HCT116 (cell line): ENCODE data around the gene RHBDF1. TPM values are rescaled to one million over a fixed set of nuclear protein-coding genes. Genes with fewer than 3 reads are reported as not detected.

Experiments used
- ATAC-seq: fragments of 200-7000 bp; cut with Tn5 transposase; 2 replicates; pipeline ENCODE4 v1.9.1; 2020; ENCODE audit warnings: mild to moderate bottlenecking, moderate library complexity
- BruUV-seq: library from RNA; stranded (reverse); fragments of 400-500 nt; replicated peaks from 2 replicates; lab custom pipeline; 2021; lab: Mats Ljungman, UMichigan
- CTCF ChIA-PET: fragments of 300-600 bp; sonication (Branson Sonifier 250); formaldehyde crosslinking; loops from one replicate; lab custom pipeline; 2021; ENCODE audit warnings: antibody characterized with exemption; lab: Charles Lee
- POLR2A ChIA-PET: fragments of 300-600, 350-600 bp; sonication (Branson Sonifier 250); formaldehyde crosslinking; loops from one replicate; lab custom pipeline; 2021; ENCODE audit warnings: antibody characterized with exemption; lab: Charles Lee
- RAD21 ChIA-PET, 2 experiments: fragments of 300-600 bp; sonication (Branson Sonifier 250); formaldehyde crosslinking; loops; one replicate each; lab custom pipeline; 2023; ENCODE audit warnings: low total read pairs in 2 of 2; ENCODE audit not compliant: uncharacterized antibody in 2 of 2, unreplicated experiment in 2 of 2, low non-redundant PET in 1 of 2; lab: Charles Lee
- DNase-seq: peaks from one replicate; pipeline ENCODE4 v3.0.0-alpha.2; 2010; ENCODE audit warnings: low read depth, low spot score
- H2AFZ ChIP-seq: fragments of 200-600 bp; shearing (Covaris generic), sonication (generic); 2 replicates; pipeline ENCODE4 v1.6.1; 2017; ENCODE audit warnings: low read depth, mixed run types, mixed read lengths, antibody characterized with exemption, low read length; ENCODE audit not compliant: poor library complexity, severe bottlenecking
- H3K27ac ChIP-seq: 2 replicates; pipeline ENCODE4 v1.5.1; 2012; ENCODE audit warnings: low read depth, low read length
- H3K27me3 ChIP-seq: fragments of 200-600 bp; sonication (generic); 2 replicates; pipeline ENCODE4 v1.6.1; 2016; ENCODE audit warnings: mixed run types, low read length, mixed read lengths; ENCODE audit not compliant: insufficient read depth
- H3K36me3 ChIP-seq, 2 experiments: fragments of 200-500 bp in 1 of 2; fragments of 200-600 bp in 1 of 2; sonication (Bioruptor generic) in 1 of 2; sonication (generic) in 1 of 2; 2 replicates each; pipeline versions ENCODE4 v1.5.1 to v1.6.1; 2014 to 2016; ENCODE audit warnings: low read length in 2 of 2, inconsistent platforms in 1 of 2, mixed read lengths in 1 of 2, mixed run types in 1 of 2; ENCODE audit not compliant: insufficient read depth in 2 of 2, control insufficient read depth in 1 of 2
- H3K4me1 ChIP-seq, 2 experiments: fragments of 200-600 bp in 1 of 2; sonication (generic) in 1 of 2; 2 replicates each; pipeline versions ENCODE4 v1.5.1 to v1.6.1; 2012 to 2017; ENCODE audit warnings: low read length in 2 of 2, inconsistent platforms in 1 of 2, mild to moderate bottlenecking in 1 of 2, mixed read lengths in 1 of 2, mixed run types in 1 of 2, moderate library complexity in 1 of 2; ENCODE audit not compliant: insufficient read depth in 2 of 2, control insufficient read depth in 1 of 2
- H3K4me2 ChIP-seq: fragments of 200-600 bp; sonication (generic); 2 replicates; pipeline ENCODE4 v1.6.1; 2017; ENCODE audit warnings: mixed run types, low read length, mixed read lengths
- H3K4me3 ChIP-seq, 2 experiments: fragments of 200-600 bp in 1 of 2; sonication (generic) in 1 of 2; replicated peaks in 1 of 2; 2 replicates each; pipeline ENCODE4 v1.5.1; 2011 to 2016; ENCODE audit warnings: low read length in 2 of 2, control low read depth in 1 of 2, low read depth in 1 of 2, mild to moderate bottlenecking in 1 of 2, mixed read lengths in 1 of 2, mixed run types in 1 of 2
- H3K79me2 ChIP-seq: fragments of 200-600 bp; sonication (generic); 2 replicates; pipeline ENCODE4 v1.6.1; 2017; ENCODE audit warnings: mild to moderate bottlenecking, mixed run types, low read length, moderate library complexity, mixed read lengths; ENCODE audit not compliant: insufficient read depth
- H3K9ac ChIP-seq: fragments of 200-600 bp; sonication (generic); 2 replicates; pipeline ENCODE4 v1.6.1; 2016; ENCODE audit warnings: low read length, mixed read lengths
- H3K9me2 ChIP-seq: fragments of 200-600 bp; sonication (generic), shearing (Covaris generic); 2 replicates; pipeline ENCODE4 v1.6.1; 2017; ENCODE audit warnings: mixed run types, mild to moderate bottlenecking, moderate library complexity; ENCODE audit not compliant: insufficient read depth
- H3K9me3 ChIP-seq, 2 experiments: fragments of 200-500 bp in 1 of 2; fragments of 200-600 bp in 1 of 2; sonication (Bioruptor generic) in 1 of 2; sonication (generic) in 1 of 2; 2 replicates each; pipeline ENCODE4 v1.6.1; 2014 to 2017; ENCODE audit warnings: low read length in 2 of 2, mixed read lengths in 2 of 2, inconsistent platforms in 1 of 2, low read depth in 1 of 2, mild to moderate bottlenecking in 1 of 2, mixed run types in 1 of 2, moderate library complexity in 1 of 2; ENCODE audit not compliant: control insufficient read depth in 1 of 2, insufficient read depth in 1 of 2
- H4K20me1 ChIP-seq: fragments of 200-600 bp; sonication (generic), shearing (Covaris generic); 2 replicates; pipeline ENCODE4 v1.6.1; 2017; ENCODE audit warnings: mixed run types, mild to moderate bottlenecking, moderate library complexity; ENCODE audit not compliant: insufficient read depth
- CEBPB ChIP-seq: IDR thresholded peaks from 2 replicates; pipeline ENCODE4 v1.6.1; 2012; ENCODE audit warnings: low read depth
- EGR1 ChIP-seq: IDR thresholded peaks from 2 replicates; pipeline ENCODE4 v1.6.1; 2012; ENCODE audit warnings: low read depth
- ELF1 ChIP-seq: IDR thresholded peaks from 2 replicates; pipeline ENCODE4 v1.6.1; 2012; ENCODE audit warnings: low read depth, borderline replicate concordance
- JUND ChIP-seq: IDR thresholded peaks from 2 replicates; pipeline ENCODE4 v1.6.1; 2012
- POLR2A ChIP-seq: IDR thresholded peaks from 2 replicates; pipeline ENCODE4 v1.7.0; 2011; ENCODE audit warnings: borderline replicate concordance; ENCODE audit not compliant: insufficient read depth, insufficient read length; ENCODE audit errors: extremely low read depth
- POLR2AphosphoS5 ChIP-seq: IDR thresholded peaks from 2 replicates; pipeline ENCODE4 v1.6.1; 2011; ENCODE audit warnings: mild to moderate bottlenecking, low read depth, low read length, moderate library complexity
- RAD21 ChIP-seq: IDR thresholded peaks from 2 replicates; pipeline ENCODE4 v1.6.1; 2012; ENCODE audit warnings: low read depth, mild to moderate bottlenecking
- TCF7L2 ChIP-seq: IDR thresholded peaks from 2 replicates; pipeline ENCODE4 v1.7.0; 2011; ENCODE audit warnings: borderline replicate concordance, inconsistent platforms; ENCODE audit not compliant: insufficient read depth, insufficient read length; ENCODE audit errors: extremely low read depth
- ZNF274 ChIP-seq: fragments of 200-500 bp; sonication (Bioruptor generic); IDR thresholded peaks from 2 replicates; pipeline ENCODE4 v1.6.1; 2014; ENCODE audit warnings: mild to moderate bottlenecking, low read depth, low read length, inconsistent platforms
- intact Hi-C: fragments of 100-400 bp; cut with micrococcal nuclease; formaldehyde crosslinking; loops from 2 replicates; pipeline ENCODE4 v1.10.0; 2022
- total RNA-seq: library from RNA; stranded (reverse); gene quantifications from one replicate; pipeline ENCODE4 v1.2.1, GENCODE V29; 2021; ENCODE audit not compliant: unreplicated experiment

RHBDF1 gene
- total RNA-seq, 1 experiment from 2014 or later, result 19.8 TPM

- Histone ChIP-seq H3K4me1 (peaks cover 0 to 1% of the 10 kb centered on the region in 2 experiments; a peak in 1 of 4 replicates), H3K4me2 (no peak overlapping the region), H3K27ac (no peak overlapping the region), H3K9me3 (no peaks in the 10 kb centered on the region), H4K20me1 (no peaks in the 10 kb centered on the region), H3K79me2 (no peaks in the 10 kb centered on the region), H3K9ac (no peak overlapping the region), H3K36me3 (no peaks in the 10 kb centered on the region), H3K27me3 (no peaks in the 10 kb centered on the region), H2AFZ (no peak overlapping the region)
- intact Hi-C loops, result no loop called here
- CTCF ChIA-PET, result interaction anchor here (1.9 kb wide), 1 partner anchor 13 kb away, joined by 5 read pairs; no protein-coding TSS in a partner anchor
- no TSS peak for BruUV-seq
- RAD21 ChIA-PET, result no interaction called here
- POLR2A ChIA-PET, result no interaction called here
- peak; percentile 36; the same call in 1 of the 2 replicates for ATAC-seq
- TF ChIP-seq TCF7L2 (no peak), POLR2A (no peak), JUND (no peak)
- TF ChIP-seq, all 23 proteins: peak for 0
- H3K9me2 ChIP-seq, result no peaks in the 10 kb centered on the region
- H3K4me3 ChIP-seq, result no peak overlapping the region
- DNase-seq, result no peak
Observed at GRCh38 chr16:83781-84615, 11.6 kb upstream of the RHBDF1 start.

- TF ChIP-seq CEBPB (no peak), ELF1 (no peak), TCF7L2 (no peak), ZNF274 (no peak), POLR2AphosphoS5 (no peak), EGR1 (no peak), RAD21 (no peak)
- no peaks in the 10 kb centered on the region for H3K9me2 ChIP-seq
- ATAC-seq, result no peak
- ChIA-PET CTCF (no interaction called here), POLR2A (no interaction called here), RAD21 (no interaction called here)
- no peak overlapping the region for H2AFZ ChIP-seq
- H3K9ac ChIP-seq, result no peak overlapping the region
- peaks cover 0 to 4% of the 10 kb centered on the region in 2 experiments; a peak in 1 of 4 replicates for H3K4me1 ChIP-seq
- BruUV-seq, result no TSS peak
- no peak overlapping the region for H3K4me2 ChIP-seq
- H3K27ac ChIP-seq, result no peak overlapping the region
- no peak for DNase-seq
- no peaks in the 10 kb centered on the region for H3K9me3 ChIP-seq
- H3K36me3 ChIP-seq, result no peaks in the 10 kb centered on the region
- H3K27me3 ChIP-seq, result no peaks in the 10 kb centered on the region
- intact Hi-C loops, result no loop called here
- 0 out of 2 replicates have a peak, but pooled peaks cover 4% of the 10 kb centered on the region for H3K79me2 ChIP-seq
- no peak overlapping the region for H3K4me3 ChIP-seq
- H4K20me1 ChIP-seq, result no peaks in the 10 kb centered on the region
Observed at GRCh38 chr16:83060-83603, 10.7 kb upstream of the RHBDF1 start.
